Erythroblast (primary cell): Measurements from ENCODE around the gene GPRC5D.

Experiments used
- GATA1 ChIP-seq: IDR thresholded peaks from 2 replicates; pipeline ENCODE4 v1.6.1; 2011; ENCODE audit warnings: low read depth, mild to moderate bottlenecking, control low read depth, low read length, moderate library complexity
- POLR2A ChIP-seq: IDR thresholded peaks from 2 replicates; pipeline ENCODE4 v1.6.1; 2011; ENCODE audit warnings: mild to moderate bottlenecking, low read length

GRCh38 chr12:12954356-12954755 lies 2.4 kb upstream of the GPRC5D start:
- no peak for TF ChIP-seq POLR2A
- no peak for TF ChIP-seq GATA1
